ENCODE results near the gene TAS1R1.

The TAS1R1 gene

DNA sequence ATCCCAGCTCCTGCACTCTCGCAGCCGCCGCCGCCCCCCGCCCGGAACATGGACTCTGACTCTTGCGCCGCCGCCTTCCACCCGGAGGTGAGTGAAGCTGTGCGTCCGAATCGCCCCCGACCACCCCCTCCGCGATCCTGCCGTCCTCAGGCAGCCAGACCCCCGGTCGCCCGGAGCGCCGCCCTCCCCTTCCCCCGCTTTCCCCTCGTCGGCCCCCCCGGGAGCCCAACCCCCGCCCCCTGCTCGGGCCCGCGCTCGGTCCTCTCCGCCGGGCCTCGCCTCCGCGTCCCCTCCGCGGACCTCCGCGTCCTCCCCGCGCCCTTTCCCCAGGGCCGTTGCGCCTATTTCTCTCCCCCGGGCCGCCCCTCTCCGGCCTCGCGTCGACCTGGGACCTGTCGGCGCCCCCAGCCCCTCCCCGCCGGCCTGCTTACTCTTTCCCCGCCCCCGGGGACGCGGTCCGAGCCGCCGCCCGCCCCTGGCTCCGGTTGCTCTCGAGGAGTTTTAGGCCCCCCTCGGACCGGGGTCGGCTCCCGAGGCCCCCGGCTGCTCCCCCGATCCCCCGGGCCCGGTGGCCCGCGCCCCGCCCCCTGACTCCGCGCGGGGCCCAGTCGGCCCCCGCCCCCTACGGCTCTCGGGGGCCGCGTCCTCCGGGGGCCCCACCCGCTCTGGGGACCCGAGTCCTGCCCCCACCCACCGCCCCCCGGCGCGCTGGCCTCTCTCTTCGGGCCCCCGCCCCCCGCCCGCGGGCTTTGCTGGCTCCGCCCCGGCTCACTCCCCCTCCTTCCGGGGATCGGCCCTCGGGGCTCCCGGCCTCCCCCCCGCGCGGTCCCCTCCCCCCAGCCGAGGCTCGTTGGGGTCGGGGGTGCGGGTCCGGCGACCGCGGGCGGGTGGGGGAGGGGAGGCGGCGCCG, 59.2 kb downstream of the TAS1R1 start:
- DNase-seq: peak; percentile 55

GRCh38 chr1:6614929-6615785, 60.0 kb downstream of the TAS1R1 start:
- no peak for DNase-seq

DNA sequence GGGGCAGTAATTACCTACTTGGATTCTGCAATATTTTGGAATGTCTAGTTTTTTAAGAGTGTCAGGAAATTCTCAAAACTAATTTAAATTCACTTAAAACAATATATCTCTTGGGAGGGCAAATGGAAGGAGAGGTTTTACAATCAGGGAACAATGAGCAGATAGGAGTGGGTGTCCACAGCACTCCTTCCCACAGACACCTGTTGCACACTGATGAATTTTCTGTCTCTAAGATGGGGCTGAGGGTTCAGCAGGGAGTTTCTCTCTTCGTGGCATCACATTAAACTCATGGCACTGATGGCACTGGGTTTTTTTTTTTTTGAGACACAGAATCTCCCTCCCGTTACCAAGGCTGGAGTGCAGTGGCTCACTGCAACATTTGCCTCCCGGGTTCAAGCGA, 63.9 kb downstream of the TAS1R1 start:
- no peak for DNase-seq

- no peak for DNase-seq
Observed at GRCh38 chr1:6621429-6622391, 66.6 kb downstream of the TAS1R1 start.

- DNase-seq: no peak
Observed at GRCh38 chr1:6622396-6623152, 67.5 kb downstream of the TAS1R1 start.

DNA sequence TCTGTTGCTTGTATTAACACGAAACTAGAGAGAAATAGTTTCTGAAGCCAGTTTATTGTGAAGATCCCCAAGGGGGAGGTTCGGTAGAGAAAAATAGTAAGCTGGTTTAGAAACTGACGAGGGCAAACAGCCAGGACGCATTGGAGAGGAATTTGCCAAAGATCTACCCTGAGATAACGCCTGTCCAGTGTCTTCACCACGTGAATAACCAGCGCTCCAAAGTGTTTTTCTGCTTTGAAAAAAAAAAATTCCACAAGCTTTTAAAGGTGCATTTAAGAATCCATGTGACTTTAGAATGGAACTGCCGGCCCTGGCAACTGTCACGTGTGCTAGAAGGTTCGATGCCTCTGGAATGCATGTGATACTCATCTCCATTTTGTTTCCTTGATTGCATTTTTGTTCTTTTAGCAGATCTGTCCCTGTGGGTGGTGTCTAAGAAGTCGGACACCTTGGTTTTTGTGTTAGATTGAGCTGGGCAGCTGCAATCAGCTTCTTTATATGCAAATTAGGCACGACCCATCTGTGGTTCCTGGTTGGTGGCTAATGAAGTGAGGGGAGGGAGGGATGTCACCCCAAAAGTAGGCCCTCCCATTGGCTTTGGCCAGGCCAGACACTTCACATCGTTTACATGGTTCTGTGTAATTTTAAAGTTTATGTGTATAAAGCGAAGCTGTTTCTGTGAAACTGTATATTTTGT, 68.3 kb downstream of the TAS1R1 start:
- DNase-seq: no peak

DNA sequence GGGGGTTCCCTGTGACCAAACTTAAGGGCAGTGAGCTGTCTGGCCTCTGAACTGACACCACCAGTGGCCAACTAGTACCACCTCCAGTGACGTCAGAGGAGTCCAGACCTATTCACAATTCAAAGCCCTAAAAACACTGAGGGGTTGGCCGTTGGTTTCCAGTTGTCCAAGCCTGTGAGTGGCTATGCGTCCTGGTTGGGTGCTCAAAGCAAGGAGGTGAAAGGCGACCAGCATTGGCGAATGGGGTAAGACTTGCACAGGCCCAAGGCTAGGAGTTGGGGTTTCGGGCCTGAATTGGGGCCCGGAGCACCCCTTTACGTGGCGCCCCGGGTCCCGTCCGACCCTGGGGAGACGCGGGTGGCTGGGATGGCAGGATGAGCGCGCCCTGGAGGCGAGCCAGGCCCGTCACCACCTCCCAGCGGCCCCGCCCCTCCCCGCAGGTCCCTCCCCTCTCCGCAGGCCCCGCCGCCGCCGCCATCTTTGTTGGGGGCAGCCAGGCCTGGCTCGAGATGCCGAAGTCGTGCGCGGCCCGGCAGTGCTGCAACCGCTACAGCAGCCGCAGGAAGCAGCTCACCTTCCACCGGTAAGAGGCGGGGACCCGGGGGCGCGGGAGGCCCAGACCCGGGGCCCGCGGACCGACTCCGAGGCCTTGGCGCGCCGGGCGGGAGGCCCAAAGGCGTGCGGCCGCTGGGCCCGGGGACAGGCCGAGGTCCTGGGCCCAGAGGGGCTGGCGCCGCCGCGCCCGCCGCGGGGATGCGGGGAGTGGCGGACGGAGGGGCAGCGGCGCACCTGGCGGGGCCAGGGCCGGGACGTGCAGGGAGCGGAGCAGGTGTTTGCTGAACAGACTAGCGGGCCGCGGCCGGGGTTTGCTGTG, 69.8 kb downstream of the TAS1R1 start, which contains the start of gene THAP3:
THAP3 (plus strand) TSS at position 159 of the 874 bp plus-strand sequence; CDS start at position 510, 351 bp downstream.
- peak; percentile 86 for DNase-seq

DNA sequence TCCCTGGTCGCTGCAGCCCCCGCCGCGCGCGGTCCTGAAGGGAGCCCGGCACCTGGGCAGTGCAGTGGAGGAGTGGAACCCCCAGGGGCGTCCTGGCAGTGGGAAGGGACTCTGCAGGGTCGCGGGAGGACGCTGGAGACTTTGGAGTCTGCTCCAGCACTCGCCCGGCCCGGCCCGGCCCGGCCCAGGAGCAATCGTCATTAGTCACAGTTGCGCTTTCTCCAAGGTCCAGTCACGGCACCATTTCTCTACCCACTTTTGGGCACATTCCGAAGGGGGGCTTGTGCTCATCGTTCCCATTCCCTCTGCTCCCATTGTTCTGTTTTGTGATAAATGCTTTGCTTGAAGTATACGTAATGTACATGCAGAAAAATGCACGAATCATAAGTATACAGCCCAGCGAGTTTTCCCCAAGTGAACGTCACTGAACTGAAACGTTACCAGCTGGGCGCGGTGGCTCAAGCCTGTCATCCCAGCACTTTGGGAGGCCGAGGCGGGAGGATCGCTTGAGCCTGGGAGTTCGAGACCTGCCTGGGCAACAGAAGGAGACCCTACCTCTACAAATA, 70.6 kb downstream of the TAS1R1 start:
- peak; percentile 76 for DNase-seq

DNA sequence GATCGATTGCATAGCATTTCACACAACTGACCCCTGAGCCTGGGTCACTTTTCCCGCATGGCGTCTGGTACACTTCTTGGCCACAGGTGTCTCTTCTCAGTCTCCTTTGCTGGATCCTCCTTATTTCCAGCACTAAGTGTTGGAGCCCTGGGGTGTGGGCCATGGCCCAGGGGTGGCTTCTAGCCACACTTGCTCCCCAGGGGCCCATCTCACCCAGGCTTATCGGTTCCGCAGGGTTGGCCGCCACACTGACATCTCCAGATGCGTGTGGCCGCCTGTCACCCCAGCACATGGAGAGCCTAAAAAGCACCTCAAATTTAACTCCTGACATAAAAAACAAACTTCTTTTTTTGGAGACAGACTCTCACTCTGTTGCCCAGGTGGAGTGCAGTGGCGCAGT, 71.9 kb downstream of the TAS1R1 start:
- no peak for DNase-seq

DNA sequence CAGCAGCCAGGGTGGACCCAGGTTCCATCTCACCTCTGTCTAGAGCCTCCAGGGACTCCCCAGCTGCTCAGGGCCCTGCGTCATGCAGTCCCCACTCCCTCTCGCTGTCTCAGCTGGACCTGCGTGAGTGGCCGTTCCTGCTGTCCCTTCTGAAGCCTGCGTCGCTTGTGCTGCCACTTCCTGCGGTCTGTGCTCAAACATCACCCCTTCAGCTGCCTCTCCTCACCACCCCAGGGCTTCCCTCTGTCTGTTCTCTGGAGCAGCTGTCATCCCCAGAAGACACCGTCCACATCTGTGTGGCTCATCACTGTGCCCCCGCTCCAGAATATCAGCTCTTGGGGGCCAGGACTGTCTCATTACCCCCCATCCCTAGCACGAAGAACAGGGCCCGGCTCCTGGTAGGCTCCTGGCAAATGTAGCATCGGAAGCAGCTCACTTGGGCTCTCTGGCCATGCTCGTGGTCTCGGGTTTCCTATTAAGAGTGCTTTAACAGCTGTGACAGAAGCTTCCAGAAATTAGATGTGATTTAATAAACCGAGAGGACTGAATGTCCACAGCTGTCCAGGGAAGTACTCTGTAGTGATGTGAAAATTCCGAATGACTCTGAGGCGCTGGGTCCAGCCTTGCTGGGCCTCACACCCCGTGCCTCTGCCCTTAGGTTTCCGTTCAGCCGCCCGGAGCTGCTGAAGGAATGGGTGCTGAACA, 72.9 kb downstream of the TAS1R1 start:
- DNase-seq: no peak

DNA sequence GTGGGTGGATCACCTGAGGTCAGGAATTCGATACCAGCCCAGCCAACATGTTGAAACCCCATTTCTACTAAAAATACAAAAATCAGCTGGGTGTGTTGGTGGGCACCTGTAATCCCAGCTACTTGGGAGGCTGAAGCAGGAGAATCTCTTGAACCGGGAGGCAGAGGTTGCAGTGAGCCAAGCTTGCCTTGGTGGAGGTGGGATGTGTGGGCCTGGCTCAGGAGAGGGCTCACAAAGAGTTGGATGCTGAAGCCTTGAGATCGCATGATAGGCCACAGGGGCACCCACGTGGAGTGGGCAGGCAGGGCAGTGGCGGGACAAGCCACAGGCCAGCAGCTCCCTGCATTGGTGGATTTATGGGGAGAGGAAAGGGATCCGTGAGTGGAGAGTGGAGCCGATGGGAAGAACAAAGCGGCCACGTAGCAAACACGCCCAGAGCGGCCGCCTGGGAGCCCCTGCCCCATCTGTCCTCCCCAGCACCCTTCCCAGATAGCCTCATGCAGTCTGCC, 73.9 kb downstream of the TAS1R1 start:
- no peak for DNase-seq

All from fibroblast of skin of right biceps (primary cell).